ENCODE measurements around the gene TFDP1.
"Not testable (repeated sequence)": the region's sequence is repeated elsewhere in the genome, so short reads cannot be mapped to it uniquely, and the experiment has no call there.

The TFDP1 gene

DNA sequence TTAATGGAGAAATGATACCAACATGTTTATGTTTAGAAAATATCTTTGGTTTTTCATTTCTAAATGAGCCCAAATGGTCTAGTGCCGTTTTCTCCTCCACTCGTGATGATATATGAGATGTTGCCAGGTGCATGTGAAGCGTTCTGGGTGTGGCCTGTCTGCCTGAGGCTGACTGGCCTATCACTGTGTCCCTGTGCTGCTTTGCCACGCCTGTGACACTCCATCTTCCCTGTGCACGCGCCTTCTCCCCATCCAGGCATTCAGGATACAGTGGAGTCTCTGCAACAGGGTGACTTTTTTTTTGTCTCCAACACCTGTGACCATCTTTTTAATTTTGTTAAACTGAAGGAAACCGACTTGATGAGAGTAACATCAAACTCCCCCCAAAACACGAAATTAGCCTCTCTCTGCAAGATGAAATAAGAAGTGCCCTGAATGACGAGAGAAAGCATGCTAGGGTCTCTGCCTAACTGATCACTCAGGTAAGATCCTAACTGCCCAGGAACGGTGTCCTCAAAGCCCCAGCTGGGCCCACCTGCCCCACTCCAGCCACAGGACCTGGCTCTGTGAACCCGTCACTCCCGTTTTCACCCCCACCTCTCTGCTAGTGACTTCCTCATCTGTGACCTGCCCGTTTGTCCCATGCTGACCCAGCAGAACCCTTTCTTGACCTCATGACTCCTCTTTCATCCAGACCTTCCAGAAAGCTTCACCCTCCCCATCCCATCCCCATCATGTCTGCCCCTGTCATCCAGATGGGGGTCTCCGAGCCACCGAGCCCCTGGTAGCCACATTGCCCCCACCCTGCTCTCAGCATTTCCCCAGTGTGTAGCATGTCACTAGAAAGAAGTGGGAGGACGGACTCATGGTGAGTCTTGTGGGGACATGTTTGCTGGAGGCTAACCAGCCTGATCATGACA lies 33.2 kb upstream of the TFDP1 start:
- no peak for DNase-seq (ENCODE audit: low read depth)

DNA sequence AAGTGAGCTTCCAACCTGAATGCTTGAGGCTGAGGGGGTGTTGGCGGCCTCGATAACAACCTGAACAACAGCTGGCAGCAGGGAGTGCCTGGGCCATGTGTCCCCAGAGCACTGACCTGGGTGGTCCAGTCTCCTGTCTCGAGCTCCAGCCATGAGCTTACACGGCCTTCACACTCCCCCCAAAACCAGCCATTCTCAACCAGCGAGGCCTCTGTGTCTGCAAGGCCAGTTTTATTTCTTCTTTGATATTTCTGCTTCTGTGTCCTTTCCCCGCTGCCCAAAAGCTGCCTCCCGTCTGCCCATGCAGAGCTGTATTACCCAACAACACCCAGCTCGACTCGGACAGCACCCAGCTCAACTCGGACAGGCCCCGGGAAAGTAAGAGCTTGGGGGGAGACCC lies 32.5 kb upstream of the TFDP1 start:
- DNase-seq (ENCODE audit: low read depth): no peak

DNA sequence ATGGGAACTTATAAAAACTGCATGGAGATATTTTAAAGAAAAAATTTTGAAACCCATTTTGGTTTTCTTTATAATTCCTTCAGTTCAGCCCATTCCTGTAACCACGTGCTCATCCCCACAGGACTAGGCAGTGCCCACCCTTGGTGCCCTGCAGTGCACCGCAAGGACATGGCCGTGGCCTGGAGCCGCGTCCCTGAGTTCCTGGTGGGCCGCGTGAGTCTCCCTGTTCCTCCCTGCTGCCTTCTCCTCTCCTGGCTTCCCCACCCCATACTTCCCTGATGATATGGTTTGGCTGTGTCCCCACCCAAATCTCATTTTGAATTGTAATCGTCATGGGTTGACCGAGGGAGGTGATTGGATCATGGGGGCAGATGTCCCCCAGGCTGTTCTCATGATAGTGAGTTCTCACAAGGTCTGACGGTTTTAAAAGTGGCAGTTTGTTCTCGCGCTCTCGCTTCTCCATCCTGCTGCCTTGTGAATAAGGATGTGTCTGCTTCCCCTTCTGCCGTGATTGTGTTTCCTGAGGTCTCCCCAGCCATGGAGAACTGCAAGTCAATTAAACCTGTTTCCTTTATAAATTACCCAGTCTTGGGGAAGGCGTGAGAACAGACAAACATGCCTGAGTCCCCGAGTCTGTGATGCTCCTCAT lies 31.6 kb upstream of the TFDP1 start:
- no peak for DNase-seq (ENCODE audit: low read depth)

DNA sequence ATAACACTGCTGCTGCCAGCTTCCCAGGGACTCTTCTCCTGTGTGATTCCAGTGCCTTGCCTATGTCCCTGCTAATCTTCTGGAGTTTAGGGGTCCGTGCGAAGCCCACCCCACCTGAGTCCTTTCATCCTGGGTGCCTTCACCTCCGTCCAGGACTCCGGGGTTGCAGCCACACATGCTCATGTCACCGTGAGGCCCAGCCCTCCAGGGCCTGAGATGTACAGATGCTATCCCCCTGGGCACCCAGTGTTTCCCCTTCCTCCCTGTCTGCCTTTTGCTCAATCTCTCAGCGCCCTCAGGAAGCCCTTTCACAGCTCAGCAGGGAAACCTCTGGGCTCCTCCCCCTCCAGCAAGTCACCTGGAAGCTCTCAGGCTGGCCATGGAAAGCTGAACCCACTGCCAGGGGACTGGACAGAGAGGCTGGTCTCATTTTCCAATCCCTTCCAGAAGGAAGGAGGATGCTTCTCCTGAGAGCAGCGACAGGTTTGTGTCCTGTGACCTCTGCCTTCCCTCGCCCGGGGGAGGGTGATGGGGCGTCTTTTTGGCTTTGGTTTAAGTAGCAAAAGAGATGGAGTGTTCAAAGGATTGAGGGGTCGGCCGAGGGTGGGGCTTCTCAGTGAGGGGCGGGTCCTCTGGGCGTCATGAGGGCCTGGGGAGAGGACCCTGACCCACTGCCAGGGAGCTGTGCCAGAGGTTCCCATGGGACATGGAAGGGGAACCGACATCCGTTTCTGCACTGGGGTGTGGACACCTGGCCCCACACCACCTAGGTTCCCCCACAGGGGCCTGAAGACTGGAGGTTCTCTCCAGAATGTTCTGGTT lies 30.8 kb upstream of the TFDP1 start:
- DNase-seq (ENCODE audit: low read depth): no peak

DNA sequence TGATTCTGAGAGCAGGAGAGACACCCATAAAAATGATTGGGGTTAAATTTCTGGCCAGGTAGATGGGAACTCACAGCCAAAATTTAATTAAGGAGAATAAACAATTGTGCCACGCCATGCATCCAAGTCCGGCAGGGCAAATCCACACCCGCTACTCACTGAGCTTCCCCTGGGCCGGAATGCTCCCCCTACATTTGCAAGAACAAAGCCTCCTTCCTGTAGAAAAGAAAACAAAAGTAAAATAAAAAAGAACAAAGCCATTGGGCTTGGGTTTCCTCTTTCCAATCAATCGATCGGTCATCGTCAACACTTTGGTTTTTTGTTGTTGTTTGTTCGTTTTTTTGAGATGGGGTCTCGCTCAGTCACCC lies 30.2 kb upstream of the TFDP1 start:
- no peak for DNase-seq (ENCODE audit: low read depth)

DNA sequence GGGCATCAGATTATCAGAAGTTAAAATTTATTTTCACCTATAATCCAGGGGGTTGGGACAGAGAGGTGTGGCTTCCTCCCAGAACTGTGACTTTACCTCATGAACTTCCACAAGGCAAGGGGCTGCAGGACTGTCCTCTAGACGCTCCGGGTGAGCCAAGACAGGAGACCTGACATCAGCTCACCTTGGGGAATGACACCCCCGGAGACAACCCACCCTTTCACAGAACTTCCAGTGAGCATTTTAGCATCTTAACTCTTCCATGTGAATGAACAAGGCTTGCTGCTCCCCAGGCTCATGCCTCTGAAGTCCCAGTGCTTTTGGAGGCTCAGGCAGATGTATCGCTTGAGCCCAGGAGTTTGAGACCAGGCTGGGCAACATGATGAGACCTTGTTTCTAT lies 29.4 kb upstream of the TFDP1 start:
- no peak for DNase-seq (ENCODE audit: low read depth)

DNA sequence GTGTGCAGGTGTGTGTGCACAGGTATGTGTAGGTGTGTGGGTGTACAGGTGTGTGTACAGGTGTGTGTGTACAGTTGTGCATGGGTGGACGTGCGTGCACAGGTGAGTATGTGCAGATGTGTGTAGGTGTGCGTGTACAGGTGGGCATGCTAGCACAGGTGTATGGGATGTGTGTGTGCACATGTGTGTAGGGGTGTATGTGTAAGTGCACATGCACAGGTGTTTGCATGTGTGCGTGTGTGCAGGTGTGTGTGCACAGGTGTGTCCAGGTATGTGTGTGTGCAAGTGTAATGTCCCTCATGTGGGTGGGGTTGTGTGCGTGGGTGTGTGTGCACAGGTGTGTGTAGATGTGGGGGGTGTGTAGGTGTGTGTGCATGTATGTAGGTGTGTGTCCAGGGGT lies 27.5 kb upstream of the TFDP1 start:
- DNase-seq (ENCODE audit: low read depth): no peak

DNA sequence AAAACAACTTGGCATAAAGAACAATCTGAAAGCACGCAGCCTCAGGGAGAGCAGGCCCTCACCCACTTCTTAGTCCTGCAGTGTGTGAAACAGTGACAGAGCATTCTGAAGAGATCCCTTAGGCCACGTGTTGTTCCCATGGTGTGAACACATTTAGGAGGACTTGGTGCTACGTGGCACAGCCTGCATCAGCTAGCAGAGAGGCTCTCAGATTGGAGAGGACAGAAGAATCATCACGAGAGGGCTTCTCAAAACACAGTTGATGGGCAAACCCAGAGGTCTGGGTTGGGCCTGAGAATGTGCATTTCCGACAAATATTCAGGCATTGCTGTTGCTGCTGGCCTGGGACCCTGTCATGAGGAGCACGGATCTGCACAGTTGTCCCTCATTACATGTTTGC lies 26.1 kb upstream of the TFDP1 start:
- DNase-seq (ENCODE audit: low read depth): no peak

DNA sequence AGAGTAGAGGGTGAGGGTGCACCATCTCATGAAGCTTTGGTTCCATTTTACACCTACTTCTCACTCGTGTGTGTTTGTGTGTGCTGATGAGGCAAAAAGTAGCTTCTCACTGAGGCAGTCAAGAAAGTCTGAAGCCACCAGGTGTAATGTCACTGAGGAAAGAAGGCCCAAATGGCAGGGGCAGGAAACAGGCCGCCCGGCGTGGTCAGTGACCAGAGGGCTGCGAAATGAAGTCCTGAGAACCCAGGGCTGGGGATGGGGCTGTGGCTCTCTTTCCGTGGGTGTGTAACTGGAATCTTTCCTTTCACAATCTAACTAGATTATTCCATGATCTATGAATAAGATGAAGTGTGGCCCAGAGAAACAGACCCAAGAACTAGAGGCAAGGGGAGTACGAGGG lies 25.5 kb upstream of the TFDP1 start:
- no peak for DNase-seq (ENCODE audit: low read depth)

DNA sequence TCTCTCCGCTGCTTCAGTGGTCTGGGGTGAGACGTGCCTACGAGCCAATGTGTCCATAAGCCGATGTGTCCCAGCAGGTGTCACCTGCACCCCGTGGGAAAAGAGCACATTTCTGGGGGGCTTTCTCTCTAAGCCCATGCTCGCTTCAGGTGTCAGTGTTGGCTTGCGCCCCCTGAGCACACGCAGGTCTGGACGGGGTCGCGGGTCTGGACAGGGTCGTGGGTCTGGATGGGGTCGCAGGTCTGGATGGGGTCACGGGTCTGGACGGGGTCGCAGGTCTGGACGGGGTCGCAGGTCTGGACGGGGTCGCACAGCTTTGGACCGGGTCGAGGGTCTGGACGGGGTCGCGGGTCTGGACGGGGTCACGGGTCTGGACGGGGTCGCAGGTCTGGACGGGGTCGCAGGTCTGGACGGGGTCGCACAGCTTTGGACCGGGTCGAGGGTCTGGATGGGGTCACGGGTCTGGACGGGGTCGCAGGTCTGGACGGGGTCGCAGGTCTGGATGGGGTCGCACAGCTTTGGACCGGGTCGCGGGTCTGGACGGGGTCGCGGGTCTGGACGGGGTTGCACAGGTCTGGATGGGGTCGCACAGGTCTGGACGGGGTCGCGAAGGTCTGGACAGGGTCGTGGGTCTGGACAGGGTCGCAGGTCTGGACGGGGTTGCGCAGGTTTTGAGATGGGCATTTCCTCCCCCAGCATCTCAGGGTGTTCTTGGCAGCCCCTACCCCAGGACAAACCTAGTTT lies 24.5 kb upstream of the TFDP1 start:
- no peak for DNase-seq (ENCODE audit: low read depth)

DNA sequence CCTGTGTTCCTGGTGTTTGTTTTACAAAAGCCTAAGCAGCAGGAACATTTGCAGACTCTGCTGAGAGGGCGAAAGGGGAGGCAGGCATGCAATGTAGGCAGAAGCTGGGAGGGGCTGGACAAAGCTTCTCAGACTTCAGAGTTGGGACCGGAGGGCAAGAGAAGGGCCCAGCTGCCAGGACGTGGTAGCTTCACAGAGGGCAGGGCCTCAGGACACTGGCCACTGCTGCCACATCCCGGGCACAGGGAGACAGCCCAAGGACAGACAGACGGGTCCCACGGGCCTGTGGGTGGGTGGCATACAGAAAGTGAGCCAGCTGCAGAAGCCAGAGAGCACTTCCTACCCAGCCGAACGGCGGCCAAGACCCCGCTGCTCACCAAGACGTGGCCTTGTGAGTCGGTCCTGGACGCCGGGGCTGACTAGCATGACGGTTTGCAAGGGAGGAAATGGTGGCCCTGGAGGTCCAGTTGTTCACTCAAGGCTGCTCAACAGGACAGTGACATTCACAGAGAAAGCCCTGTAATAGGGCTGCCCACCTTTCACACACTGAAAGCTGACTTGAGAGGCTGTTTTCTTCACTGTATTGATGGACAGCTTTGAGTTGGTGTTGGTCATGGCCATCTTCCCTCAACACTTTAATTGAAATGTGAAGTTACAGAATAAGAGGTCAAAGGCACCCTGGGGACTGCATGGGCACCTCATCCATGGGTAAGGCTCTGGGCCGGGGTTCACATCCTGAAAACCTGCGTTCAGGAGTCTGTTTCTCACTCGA lies 23.7 kb upstream of the TFDP1 start:
- no peak for DNase-seq (ENCODE audit: low read depth)

DNA sequence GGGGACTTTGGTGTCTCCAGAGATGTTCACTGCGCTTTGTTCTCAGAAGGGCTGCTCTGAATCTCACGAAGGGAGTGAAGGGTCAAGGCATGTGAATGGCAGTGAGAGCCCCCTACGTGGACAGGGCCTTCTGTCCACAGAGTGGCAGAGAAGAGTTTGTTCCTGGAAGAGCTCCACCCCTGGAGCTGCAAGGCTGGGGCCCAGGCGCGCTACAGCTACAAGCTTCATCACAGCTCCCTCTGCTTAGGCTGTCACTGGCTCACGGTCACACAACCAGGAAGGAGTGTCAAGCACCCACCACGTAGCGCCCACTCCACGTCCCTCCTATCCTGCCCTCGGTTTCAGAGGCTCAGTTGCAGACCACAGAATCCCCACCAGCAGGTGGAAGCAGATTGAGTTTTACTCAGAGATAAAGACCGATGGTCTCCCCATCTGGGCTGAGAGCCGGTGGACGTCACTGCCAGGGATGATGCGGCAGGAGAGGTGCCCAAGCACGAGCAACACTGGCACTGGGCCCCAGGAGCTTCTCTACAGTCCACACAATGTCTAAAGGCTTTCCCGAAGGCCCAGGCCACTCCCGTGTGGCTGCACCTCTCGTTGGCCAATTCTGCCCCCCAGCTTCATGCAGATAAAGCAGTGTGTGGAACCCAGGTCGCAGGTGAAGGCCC lies 23.0 kb upstream of the TFDP1 start:
- DNase-seq (ENCODE audit: low read depth): no peak

DNA sequence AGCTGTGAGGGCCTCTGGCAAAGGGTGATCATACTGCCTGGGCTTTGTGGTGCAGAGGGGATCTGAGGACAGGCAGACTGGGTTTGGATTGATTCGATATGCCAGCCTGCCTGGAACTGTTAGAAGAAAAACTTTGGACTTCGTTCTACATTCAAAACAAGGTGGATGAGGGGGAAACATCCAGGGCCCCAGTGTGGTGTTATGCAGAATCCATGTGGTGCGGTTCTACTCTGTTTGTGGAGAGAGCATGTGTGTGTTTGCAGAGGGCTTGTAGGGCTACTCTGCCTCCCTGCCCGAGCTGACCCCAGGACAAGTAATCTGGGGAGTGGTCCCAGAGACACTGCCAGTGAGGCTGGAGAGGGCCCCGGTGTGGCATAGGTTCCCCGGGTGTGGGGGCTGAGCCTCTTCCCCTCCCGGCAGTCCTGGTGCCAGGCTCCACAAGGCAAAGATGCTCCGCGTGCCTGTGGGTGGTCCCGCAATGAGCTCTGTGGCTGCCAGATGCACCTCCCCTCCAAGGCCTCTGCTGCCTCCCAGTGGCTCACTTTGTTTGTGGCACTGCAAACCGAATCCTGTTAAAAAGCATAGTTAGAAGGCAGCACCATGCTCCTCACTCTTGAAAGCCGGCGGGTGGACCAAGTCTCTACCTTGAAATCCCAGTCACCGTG lies 22.3 kb upstream of the TFDP1 start:
- no peak for DNase-seq (ENCODE audit: low read depth)

DNA sequence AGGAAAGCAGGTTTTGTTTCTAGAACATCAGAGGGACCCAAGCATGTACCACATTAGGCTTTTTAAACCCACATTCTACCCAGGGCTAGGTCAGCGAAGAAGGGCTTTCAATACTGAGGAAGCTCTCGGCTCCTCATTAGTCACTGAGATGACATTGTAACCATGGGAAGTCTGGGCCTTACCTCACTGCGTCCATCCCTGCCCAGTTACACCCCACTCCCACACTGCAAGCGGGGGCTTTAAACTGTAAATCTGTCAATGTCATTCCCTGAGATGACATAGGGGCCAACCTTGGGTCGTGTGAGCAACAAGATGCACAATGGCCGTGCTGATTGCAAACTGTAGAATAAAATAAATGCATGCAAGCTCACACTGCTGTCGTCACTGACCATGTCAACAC lies 21.7 kb upstream of the TFDP1 start:
- no peak for DNase-seq (ENCODE audit: low read depth)

DNA sequence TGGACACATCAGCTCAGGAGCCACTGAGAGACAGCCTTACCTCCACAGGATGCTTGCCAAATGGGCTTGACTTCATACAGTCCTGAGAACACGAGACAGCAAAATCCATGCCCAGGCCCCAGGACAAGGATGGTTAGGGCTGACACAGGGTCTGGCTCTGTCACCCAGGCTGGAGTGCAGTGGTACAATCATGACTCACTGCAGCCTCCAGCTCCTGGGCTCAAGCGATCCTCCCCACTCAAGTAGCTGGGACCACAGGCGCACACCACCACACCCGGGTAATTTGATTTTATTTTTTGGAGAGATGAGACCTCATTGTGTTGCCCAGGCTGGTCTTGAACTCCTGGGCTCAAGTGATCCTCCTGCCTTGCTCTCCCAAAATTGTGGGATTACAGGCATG lies 21.0 kb upstream of the TFDP1 start:
- not testable (repeated sequence) for DNase-seq (ENCODE audit: low read depth)

DNA sequence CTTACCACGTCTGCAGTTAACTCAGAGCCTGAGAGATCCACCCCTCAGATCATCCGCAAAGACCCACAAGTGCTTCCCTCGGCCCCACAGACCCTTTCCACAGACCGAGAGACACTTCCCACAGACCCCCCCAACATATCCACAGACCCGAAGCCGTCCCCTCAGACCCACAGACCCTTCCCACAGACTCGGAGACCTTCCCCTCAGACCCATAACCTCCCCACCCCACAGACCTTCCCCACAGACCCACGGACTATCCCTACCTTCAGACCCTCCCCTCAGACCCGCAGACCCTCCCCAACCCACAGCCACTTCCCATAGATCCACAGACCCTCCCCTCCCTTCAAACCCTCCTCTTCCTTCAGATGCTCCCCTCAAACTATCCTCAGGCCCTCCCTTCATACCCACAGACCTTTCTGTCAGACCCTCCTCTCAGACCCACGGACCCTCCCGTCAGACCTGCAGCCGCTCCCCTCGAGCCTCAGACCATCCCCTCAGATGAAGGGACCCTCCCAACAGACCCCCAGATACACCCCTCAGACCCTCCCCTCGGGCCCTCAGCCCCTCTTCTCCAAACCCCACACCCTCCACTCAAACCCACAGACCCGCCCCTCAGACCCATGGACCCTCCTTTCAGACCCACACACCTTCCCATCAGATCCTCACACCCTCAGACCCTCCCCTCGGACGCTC lies 20.1 kb upstream of the TFDP1 start:
- no peak for DNase-seq (ENCODE audit: low read depth)

DNA sequence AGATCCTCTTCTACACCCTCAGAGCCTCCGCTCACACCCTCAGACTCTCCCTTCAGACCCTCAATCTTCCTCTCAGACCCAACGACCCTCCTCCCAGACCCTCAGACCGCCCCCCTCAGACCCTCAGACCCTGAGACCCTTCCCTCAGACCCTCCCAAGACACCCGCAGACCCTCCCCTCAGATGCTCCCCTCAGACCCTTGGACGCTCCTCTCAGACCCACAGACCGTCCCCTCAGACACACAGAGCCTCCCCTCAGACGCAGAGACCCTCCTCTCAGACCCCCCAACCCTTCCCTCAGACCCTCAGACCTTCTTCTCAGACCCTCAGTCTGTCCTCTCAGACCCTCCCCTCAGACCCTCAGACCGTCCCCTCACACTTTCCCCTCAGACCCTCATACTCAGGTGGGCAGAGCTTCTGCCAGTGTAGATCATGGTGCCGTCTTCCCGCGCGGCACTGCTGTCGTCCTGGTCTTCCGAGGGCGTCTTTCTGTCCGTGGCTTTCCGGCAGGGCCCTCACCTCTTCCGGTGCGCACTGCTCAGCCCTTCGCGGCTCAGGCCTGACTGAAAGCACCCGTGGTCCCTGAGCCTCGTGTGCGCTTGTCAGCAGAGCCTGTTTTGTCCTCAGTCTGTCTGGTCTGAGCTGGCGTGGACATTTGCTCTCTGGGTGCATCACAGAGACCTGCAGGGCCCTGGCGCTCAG lies 18.9 kb upstream of the TFDP1 start:
- no peak for DNase-seq (ENCODE audit: low read depth)

DNA sequence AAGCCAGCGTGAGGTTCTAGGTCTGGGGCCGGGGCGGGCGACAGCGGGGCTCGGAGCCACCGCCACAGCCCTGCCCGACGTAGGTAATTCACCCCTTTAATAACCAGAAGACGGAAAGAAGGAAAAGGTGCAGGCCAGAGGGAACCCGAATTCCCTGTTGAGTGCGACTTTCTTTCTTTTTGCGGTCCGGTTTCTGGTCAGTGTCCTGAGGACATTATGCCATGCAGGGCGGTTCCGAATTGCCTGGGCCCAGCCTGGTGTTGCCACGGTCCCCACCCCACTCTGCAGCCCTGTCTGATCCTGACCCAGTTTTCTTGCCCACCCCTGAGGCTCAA lies 18.4 kb upstream of the TFDP1 start:
- DNase-seq (ENCODE audit: low read depth): no peak

DNA sequence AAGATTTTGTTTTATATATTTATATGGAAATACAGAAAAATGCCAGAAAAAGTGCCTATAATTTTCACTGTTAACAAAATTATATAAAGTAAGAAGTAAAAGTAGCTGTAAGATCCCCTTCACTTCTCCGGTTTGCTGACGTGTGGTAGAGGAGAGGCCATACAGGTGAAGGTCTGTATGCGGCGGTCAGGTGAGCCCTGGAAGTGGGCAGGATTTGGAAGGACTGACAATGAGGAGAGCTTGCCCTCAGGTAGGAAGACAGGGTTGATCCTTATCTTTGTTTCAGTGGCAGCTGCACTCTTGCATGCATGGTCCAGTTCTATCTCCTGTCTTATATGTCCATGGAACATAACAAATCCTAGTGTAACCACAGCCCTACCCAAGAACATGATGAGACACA lies 16.9 kb upstream of the TFDP1 start:
- no peak for DNase-seq (ENCODE audit: low read depth)

All from stimulated activated CD8-positive, alpha-beta memory T cell treated with anti-CD3 and anti-CD28 coated beads, Interleukin-12 subunit alpha, Interleukin-12 subunit beta, amount 100 ng/mL, for 4 hours (primary cell).